ENCODE data around the gene CDC23. TPM values are rescaled to one million over a fixed set of nuclear protein-coding genes. Genes with fewer than 3 reads are reported as not detected.
"Not testable (repeated sequence)": the region's sequence is repeated elsewhere in the genome, so short reads cannot be mapped to it uniquely, and the experiment has no call there.

Gene CDC23
- total RNA-seq, 2 experiments from 2014 or later, result 33.0 to 34.4 TPM

DNA sequence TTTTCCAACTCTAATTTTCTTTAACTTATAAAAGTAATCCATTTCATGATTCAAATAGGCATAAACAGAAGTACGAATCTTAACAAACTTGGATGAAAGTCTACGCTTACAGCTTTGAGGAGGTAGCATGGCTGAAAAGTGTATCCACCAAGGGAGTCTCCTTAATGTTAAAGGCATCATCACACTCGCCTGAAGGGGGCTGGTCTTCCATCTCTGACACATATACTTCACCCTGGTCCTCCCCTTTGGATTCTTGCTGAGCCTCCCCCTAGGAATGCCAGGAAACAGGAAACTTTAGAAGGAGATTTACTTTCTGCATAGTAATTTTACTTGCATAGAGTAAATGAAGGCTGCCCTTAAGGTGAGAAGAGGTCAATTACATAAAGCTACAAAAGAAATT lies 63.6 kb downstream of the CDC23 start:
- Mint-ChIP-seq H3K9me3 (no peaks in the 10 kb centered on the region), H3K4me3 (no peak overlapping the region), H3K27me3 (peaks cover 22% of the 10 kb centered on the region), H3K4me1 (no peaks in the 10 kb centered on the region), H3K27ac (no peak overlapping the region), H3K36me3 (no peaks in the 10 kb centered on the region)
- DNase-seq (no peak), ATAC-seq (ENCODE audit: low read depth) (no peak)
- POLR2A ChIA-PET, result no interaction called here

- no peaks in the 10 kb centered on the region for H3K36me3 Mint-ChIP-seq
- POLR2A ChIA-PET, result no interaction called here
- H3K9me3 Mint-ChIP-seq, result no peaks in the 10 kb centered on the region
- H3K4me3 Mint-ChIP-seq, result no peak overlapping the region
- H3K4me1 Mint-ChIP-seq, result no peaks in the 10 kb centered on the region
- no peak for DNase-seq
- H3K27ac Mint-ChIP-seq, result no peak overlapping the region
- H3K27me3 Mint-ChIP-seq, result peaks cover 16% of the 10 kb centered on the region
- ATAC-seq (ENCODE audit: low read depth), result no peak
These were observed 64.3 kb downstream of the CDC23 start for GRCh38 chr5:138148811-138149210.

DNA sequence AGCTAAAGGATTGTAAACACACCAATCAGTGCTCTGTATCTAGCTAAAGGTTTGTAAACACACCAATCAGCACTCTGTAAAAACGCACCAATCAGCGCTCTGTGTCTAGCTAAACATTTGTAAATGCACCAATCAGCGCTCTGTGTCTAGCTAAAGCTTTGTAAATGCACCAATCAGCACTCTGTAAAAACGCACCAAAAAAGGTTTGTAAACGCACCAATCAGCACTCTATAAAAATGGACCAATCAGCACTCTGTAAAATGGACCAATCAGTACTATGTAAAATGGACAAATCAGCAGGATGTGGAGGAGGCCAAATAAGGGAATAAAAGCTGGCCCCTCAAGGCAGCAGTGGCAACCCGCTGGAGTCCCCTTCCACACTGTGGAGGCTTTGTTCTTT lies 69.5 kb downstream of the CDC23 start:
- H3K27me3 Mint-ChIP-seq, result peaks cover 14% of the 10 kb centered on the region
- H3K27ac Mint-ChIP-seq; H3K4me3 Mint-ChIP-seq; H3K36me3 Mint-ChIP-seq; ATAC-seq (ENCODE audit: low read depth); DNase-seq; H3K4me1 Mint-ChIP-seq; H3K9me3 Mint-ChIP-seq: not testable (repeated sequence)
- POLR2A ChIA-PET, result interaction anchor here (0.6 kb wide), 2 partner anchors 11 to 1048 kb away, joined by 3 to 4 read pairs; no protein-coding TSS in a partner anchor

GRCh38 chr5:138141734-138142133 lies 71.4 kb downstream of the CDC23 start:
- POLR2A ChIA-PET, result no interaction called here
- peaks cover 2% of the 10 kb centered on the region for H3K4me1 Mint-ChIP-seq
- no peak for ATAC-seq (ENCODE audit: low read depth)
- H3K36me3 Mint-ChIP-seq, result no peaks in the 10 kb centered on the region
- H3K27me3 Mint-ChIP-seq, result peaks cover 22% of the 10 kb centered on the region
- no peak for DNase-seq
- no peak overlapping the region for H3K27ac Mint-ChIP-seq
- H3K9me3 Mint-ChIP-seq, result no peaks in the 10 kb centered on the region
- no peak overlapping the region for H3K4me3 Mint-ChIP-seq

- POLR2A ChIA-PET, result no interaction called here
- no peak for DNase-seq
- no peak overlapping the region for H3K27ac Mint-ChIP-seq
- ATAC-seq (ENCODE audit: low read depth), result no peak
- no peaks in the 10 kb centered on the region for H3K36me3 Mint-ChIP-seq
- H3K4me1 Mint-ChIP-seq, result peaks cover 2% of the 10 kb centered on the region
- H3K27me3 Mint-ChIP-seq, result peaks cover 22% of the 10 kb centered on the region
- H3K9me3 Mint-ChIP-seq, result no peaks in the 10 kb centered on the region
- H3K4me3 Mint-ChIP-seq, result no peak overlapping the region
These were observed 72.9 kb downstream of the CDC23 start for GRCh38 chr5:138140268-138140667.

GRCh38 chr5:138139781-138140090 lies 73.4 kb downstream of the CDC23 start:
- DNase-seq, result no peak
- Mint-ChIP-seq H3K9me3 (no peaks in the 10 kb centered on the region), H3K4me3 (no peak overlapping the region), H3K36me3 (no peaks in the 10 kb centered on the region), H3K27me3 (peaks cover 22% of the 10 kb centered on the region), H3K27ac (no peak overlapping the region), H3K4me1 (peaks cover 2% of the 10 kb centered on the region)
- POLR2A ChIA-PET, result no interaction called here
- no peak for ATAC-seq (ENCODE audit: low read depth)

DNA sequence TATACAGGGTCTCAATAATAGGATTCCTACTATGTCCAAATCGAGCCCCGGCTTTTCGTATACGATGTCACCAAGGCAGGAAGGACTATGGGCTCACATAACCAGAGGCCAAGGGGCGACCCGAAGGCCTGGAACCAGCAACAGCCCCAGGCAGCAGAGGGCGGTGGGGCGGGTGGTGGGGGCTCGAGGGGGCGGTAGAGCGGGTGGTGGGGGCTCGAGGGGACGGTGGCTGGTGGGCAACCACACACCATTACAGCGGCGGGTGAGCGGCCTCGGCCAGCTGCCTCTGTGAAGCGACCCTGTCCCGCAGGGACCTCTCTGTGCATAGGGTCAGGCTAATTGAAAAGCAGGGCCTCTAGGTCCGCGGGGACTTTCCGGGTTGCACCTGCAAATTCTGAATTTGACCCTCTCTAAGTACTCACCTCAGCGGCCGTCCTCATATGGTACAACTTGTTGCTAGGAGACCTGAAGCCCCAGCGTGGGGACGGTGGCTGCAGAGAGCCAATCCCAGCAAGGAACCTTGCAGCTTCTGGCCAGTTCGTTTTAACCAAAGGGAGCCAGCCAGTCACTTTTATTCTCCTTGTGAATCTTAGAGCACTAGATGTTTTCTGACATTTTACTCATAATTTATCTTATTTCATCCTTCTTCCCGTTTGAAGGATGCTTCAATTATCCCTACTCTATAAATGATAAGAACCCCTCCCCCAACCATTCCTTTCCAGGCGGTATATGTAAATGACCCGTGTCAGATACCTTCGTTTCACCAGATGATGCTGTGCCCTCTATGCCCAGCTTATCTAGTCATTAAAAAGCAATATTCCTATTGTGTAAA lies 74.0 kb downstream of the CDC23 start, which contains the start of gene NME5:
Gene NME5, minus strand, starts transcription at position 480 of the 832 bp plus-strand sequence. CDS start 648 bp downstream, outside the sequence.
- no peak for ATAC-seq (ENCODE audit: low read depth)
- H3K4me1 Mint-ChIP-seq, result peaks cover 2% of the 10 kb centered on the region

More for the DNA sequence above, 74.0 kb downstream of the CDC23 start, which contains the start of gene NME5:
- no peak within 1 kb of the TSS for H3K4me3 Mint-ChIP-seq
- DNase-seq, result no peak
- POLR2A ChIA-PET, result no interaction called here
- H3K27me3 Mint-ChIP-seq, result peaks cover 22% of the 10 kb centered on the region
- H3K9me3 Mint-ChIP-seq, result no peaks in the 10 kb centered on the region
- H3K27ac Mint-ChIP-seq, result no peak within 1 kb of the TSS
- H3K36me3 Mint-ChIP-seq, result no peaks in the 10 kb centered on the region

Other genes with a start within 250 kb of the CDC23 start
- gene FAM13B, start 180.2 kb downstream of the CDC23 start, total RNA-seq, result 10 to 100 TPM; 44.8 to 48.7 TPM
- not detected for gene WNT8A, start 129.3 kb downstream of the CDC23 start, total RNA-seq
- not detected for gene NME5, start 73.9 kb downstream of the CDC23 start, total RNA-seq
- 10 to 100 TPM; 75.5 to 76.8 TPM for gene BRD8, start 34.7 kb downstream of the CDC23 start, total RNA-seq
- 10 to 100 TPM; 51.0 to 52.4 TPM for gene KIF20A, start 34.2 kb downstream of the CDC23 start, total RNA-seq
- gene GFRA3, start 61.3 kb upstream of the CDC23 start, total RNA-seq, result not detected
- gene CDC25C, start 118.5 kb upstream of the CDC23 start, total RNA-seq, result 10 to 100 TPM; 11.9 to 13.2 TPM
- 10 to 100 TPM; 29.3 to 31.2 TPM for gene FAM53C, start 124.9 kb upstream of the CDC23 start, total RNA-seq
- gene KDM3B, start 139.4 kb upstream of the CDC23 start, total RNA-seq, result 10 to 100 TPM; 63.0 to 70.8 TPM
- 1 to 10 TPM; 1.3 to 1.5 TPM for gene REEP2, start 225.7 kb upstream of the CDC23 start, total RNA-seq